ENCODE measurements around the gene RPS25. TPM values are rescaled to one million over a fixed set of nuclear protein-coding genes. Genes with fewer than 3 reads are reported as not detected.

RPS25 gene
- total RNA-seq, 2 experiments from 2014 or later: 1,395 to 1,648 TPM

DNA sequence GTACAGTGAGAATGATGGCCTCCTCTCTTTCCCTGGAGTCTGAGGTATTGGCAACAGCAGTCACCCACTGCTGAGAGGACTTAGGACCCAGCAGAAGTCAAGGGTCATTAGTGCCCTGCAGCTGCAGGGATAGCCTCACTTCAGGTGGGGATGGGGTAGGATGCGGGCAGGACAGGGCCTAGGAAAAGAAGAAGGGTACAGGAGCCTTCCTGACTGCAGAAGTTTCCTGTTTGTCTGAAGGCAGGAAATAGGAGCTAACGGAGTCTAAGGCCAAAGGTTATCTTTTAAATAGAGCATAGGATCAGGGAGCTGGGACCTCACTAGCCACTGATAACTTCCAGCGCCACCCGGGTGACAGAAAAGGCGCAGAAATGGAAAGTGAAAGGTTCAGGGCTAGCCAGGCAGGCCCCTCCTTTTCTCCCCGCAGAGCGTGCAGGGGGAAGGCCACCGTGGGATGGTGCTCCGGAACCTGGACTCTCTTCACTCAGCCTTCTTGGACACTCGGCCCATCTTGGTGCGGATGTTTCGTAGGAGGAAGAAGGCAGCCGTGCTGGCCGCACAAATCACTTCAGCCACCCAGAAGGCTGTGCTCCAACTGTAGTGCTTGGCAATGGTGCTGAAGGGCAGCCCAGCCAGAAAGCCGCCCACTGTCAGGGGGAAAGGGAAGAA lies 6.4 kb upstream of the RPS25 start:
- Histone ChIP-seq H3K4me2 (ENCODE audit: low read length) (no peak overlapping the region), H3K9me2 (ENCODE audit: insufficient read depth, low read length) (no peaks in the 10 kb centered on the region), H2AFZ (ENCODE audit: low read length) (no peak overlapping the region), H3K36me3 (ENCODE audit: insufficient read depth, low read length) (peaks cover 63% of the 10 kb centered on the region), H4K20me1 (ENCODE audit: insufficient read depth, low read length) (peaks cover 8% of the 10 kb centered on the region; the same call in 1 of the 2 replicates), H3K4me3 (ENCODE audit: low read depth, low read length, poor library complexity, severe bottlenecking) (no peak overlapping the region), H3K9me3 (ENCODE audit: low read length) (no peaks in the 10 kb centered on the region), H3K79me2 (ENCODE audit: insufficient read depth, low read depth, low read length) (peaks cover 28% of the 10 kb centered on the region), H3K4me1 (ENCODE audit: insufficient read depth, low read length, poor library complexity, severe bottlenecking) (peaks cover 27% of the 10 kb centered on the region), H3K27ac (ENCODE audit: low read depth, low read length, poor library complexity, severe bottlenecking) (no peak overlapping the region)
- POLR2A ChIA-PET: interaction anchor here (0.5 to 0.8 kb wide), 2 partner anchors 14 to 27 kb away, joined by 3 to 4 read pairs; partner anchors contain the start of gene CENATAC
- CTCF ChIA-PET (ENCODE audit: unreplicated experiment): interaction anchor here (1.0 kb wide), 1 partner anchor 31 kb away, joined by 3 read pairs; no protein-coding TSS in a partner anchor
- intact Hi-C loops (cut with micrococcal nuclease; ENCODE audit: unreplicated experiment): no loop called here
- no TSS peak for BruUV-seq (replicated peaks)
- DNase-seq (ENCODE audit: low spot score): no peak
- TF ChIP-seq, protein P1, sequence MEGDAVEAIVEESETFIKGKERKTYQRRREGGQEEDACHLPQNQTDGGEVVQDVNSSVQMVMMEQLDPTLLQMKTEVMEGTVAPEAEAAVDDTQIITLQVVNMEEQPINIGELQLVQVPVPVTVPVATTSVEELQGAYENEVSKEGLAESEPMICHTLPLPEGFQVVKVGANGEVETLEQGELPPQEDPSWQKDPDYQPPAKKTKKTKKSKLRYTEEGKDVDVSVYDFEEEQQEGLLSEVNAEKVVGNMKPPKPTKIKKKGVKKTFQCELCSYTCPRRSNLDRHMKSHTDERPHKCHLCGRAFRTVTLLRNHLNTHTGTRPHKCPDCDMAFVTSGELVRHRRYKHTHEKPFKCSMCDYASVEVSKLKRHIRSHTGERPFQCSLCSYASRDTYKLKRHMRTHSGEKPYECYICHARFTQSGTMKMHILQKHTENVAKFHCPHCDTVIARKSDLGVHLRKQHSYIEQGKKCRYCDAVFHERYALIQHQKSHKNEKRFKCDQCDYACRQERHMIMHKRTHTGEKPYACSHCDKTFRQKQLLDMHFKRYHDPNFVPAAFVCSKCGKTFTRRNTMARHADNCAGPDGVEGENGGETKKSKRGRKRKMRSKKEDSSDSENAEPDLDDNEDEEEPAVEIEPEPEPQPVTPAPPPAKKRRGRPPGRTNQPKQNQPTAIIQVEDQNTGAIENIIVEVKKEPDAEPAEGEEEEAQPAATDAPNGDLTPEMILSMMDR (conservative IDR thresholded peaks at IDR 0.05; ENCODE audit: low read length): no peak
- no peak for TF ChIP-seq EZH2phosphoT487 (IDR thresholded peaks at IDR 0.05; ENCODE audit: borderline replicate concordance, low read depth, low read length)

DNA sequence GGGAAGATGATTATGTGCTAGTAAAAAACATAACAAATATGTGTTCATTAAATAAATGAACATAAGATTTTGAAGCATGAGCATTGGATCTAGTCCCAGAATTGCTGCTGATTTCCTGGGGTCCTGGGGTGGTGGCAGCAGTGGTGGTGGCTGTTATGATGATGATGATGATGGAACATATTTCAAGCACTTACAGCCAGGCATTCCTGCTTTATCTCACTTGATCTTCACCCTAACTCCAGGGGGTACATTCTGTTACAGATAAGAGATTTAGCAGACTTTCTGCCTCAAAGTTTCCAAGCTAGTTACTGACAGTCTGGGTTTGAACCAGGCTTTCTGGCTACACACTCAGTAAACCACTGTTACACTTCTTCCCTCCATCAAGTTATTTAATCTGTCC lies 5.6 kb upstream of the RPS25 start:
- intact Hi-C loops (cut with micrococcal nuclease; ENCODE audit: unreplicated experiment): no loop called here
- no peak overlapping the region for H3K4me3 ChIP-seq (ENCODE audit: low read depth, low read length, poor library complexity, severe bottlenecking)
- ChIA-PET POLR2A (interaction anchor here (0.5 to 0.6 kb wide), 2 partner anchors 14 to 33 kb away, joined by 3 to 4 read pairs; no protein-coding TSS in a partner anchor), CTCF (ENCODE audit: unreplicated experiment) (no interaction called here)
- H3K36me3 ChIP-seq (ENCODE audit: insufficient read depth, low read length): peaks cover 63% of the 10 kb centered on the region
- peaks cover 37% of the 10 kb centered on the region for H3K79me2 ChIP-seq (ENCODE audit: insufficient read depth, low read depth, low read length)
- no peak overlapping the region for H3K4me2 ChIP-seq (ENCODE audit: low read length)
- BruUV-seq (replicated peaks): no TSS peak
- DNase-seq (ENCODE audit: low spot score): no peak
- no peaks in the 10 kb centered on the region for H3K9me2 ChIP-seq (ENCODE audit: insufficient read depth, low read length)
- TF ChIP-seq EZH2phosphoT487 (IDR thresholded peaks at IDR 0.05; ENCODE audit: borderline replicate concordance, low read depth, low read length): no peak
- TF ChIP-seq, protein P1 (conservative IDR thresholded peaks at IDR 0.05; ENCODE audit: low read length): no peak
- H2AFZ ChIP-seq (ENCODE audit: low read length): no peak overlapping the region
- no peak overlapping the region for H3K27ac ChIP-seq (ENCODE audit: low read depth, low read length, poor library complexity, severe bottlenecking)
- peaks cover 19% of the 10 kb centered on the region for H3K4me1 ChIP-seq (ENCODE audit: insufficient read depth, low read length, poor library complexity, severe bottlenecking)
- peaks cover 14% of the 10 kb centered on the region; the same call in 1 of the 2 replicates for H4K20me1 ChIP-seq (ENCODE audit: insufficient read depth, low read length)
- H3K9me3 ChIP-seq (ENCODE audit: low read length): no peaks in the 10 kb centered on the region

DNA sequence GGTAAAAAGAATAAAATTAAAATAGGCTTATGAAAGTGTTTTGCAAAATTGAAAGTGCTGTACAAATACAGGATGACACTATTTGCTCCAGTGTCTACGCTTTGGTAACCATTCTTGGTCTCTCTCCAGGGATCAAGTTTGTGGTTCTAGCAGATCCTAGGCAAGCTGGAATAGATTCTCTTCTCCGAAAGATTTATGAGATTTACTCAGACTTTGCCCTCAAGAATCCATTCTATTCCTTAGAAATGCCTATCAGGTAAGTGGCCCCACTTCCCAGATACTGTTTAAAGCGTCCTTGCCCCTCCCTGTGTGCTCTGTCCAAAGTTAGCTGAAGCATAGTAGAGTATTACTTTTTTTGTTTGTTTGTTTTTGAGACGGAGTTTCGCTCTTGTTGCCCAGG lies 3.5 kb upstream of the RPS25 start:
- H3K4me1 ChIP-seq (ENCODE audit: insufficient read depth, low read length, poor library complexity, severe bottlenecking): peaks cover 20% of the 10 kb centered on the region
- H3K9me3 ChIP-seq (ENCODE audit: low read length): no peaks in the 10 kb centered on the region
- H3K79me2 ChIP-seq (ENCODE audit: insufficient read depth, low read depth, low read length): peaks cover 53% of the 10 kb centered on the region
- H2AFZ ChIP-seq (ENCODE audit: low read length): no peak overlapping the region
- POLR2A ChIA-PET: interaction anchor here (0.9 kb wide), 1 partner anchor 85 kb away, joined by 3 read pairs; the partner anchor contains the start of gene C2CD2L
- peaks cover 77% of the 10 kb centered on the region for H3K36me3 ChIP-seq (ENCODE audit: insufficient read depth, low read length)
- peaks cover 22% of the 10 kb centered on the region; the same call in 1 of the 2 replicates for H4K20me1 ChIP-seq (ENCODE audit: insufficient read depth, low read length)
- H3K9me2 ChIP-seq (ENCODE audit: insufficient read depth, low read length): no peaks in the 10 kb centered on the region
- H3K4me3 ChIP-seq (ENCODE audit: low read depth, low read length, poor library complexity, severe bottlenecking): no peak overlapping the region
- H3K4me2 ChIP-seq (ENCODE audit: low read length): peak overlapping the region; percentile 13; the same call in 1 of the 2 replicates
- BruUV-seq (replicated peaks): TSS peak; percentile 41
- intact Hi-C loops (cut with micrococcal nuclease; ENCODE audit: unreplicated experiment): no loop called here
- H3K27ac ChIP-seq (ENCODE audit: low read depth, low read length, poor library complexity, severe bottlenecking): no peak overlapping the region
- CTCF ChIA-PET (ENCODE audit: unreplicated experiment): interaction anchor here (0.6 kb wide), 1 partner anchor 586 kb away, joined by 3 read pairs; no protein-coding TSS in a partner anchor
- no peak for DNase-seq (ENCODE audit: low spot score)
- TF ChIP-seq, protein P1 (conservative IDR thresholded peaks at IDR 0.05; ENCODE audit: low read length): no peak
- TF ChIP-seq EZH2phosphoT487 (IDR thresholded peaks at IDR 0.05; ENCODE audit: borderline replicate concordance, low read depth, low read length): no peak

All from OCI-LY7 (cell line).